Skin of body (tissue), 2 donors: ENCODE measurements around the gene ABRACL. TPM values are rescaled to one million over a fixed set of nuclear protein-coding genes. Genes with fewer than 3 reads are reported as not detected.
"Not testable (repeated sequence)": the region's sequence is repeated elsewhere in the genome, so short reads cannot be mapped to it uniquely, and the experiment has no call there.

Experiments used
- DNase-seq: peaks from one replicate; lab custom pipeline; 2025; lab: John Stamatoyannopoulos, UW
- total RNA-seq: library from RNA; depleted of rRNA; stranded (reverse); fragments of >200 nt; gene quantifications from one replicate; pipeline ENCODE4 v1.2.3, GENCODE V29; 2014

The ABRACL gene
- total RNA-seq, 1 donor from 2014 or later = 26.1 TPM

GRCh38 chr6:139010674-139011073 is 17.9 kb upstream of the ABRACL start:
- no peak for DNase-seq

- DNase-seq = no peak
Measured at GRCh38 chr6:139011980-139012379, 16.6 kb upstream of the ABRACL start.

- no peak for DNase-seq
Measured at GRCh38 chr6:139013185-139013800, 15.3 kb upstream of the ABRACL start.

- no peak for DNase-seq
Measured at GRCh38 chr6:139014945-139015344, 13.6 kb upstream of the ABRACL start.

GRCh38 chr6:139016337-139017213 is 12.0 kb upstream of the ABRACL start:
- DNase-seq = no peak

- DNase-seq = no peak
Measured at GRCh38 chr6:139017227-139017626, 11.3 kb upstream of the ABRACL start.

GRCh38 chr6:139019722-139020121 is 8.8 kb upstream of the ABRACL start:
- no peak for DNase-seq

- no peak for DNase-seq
Measured at GRCh38 chr6:139020689-139021088, 7.9 kb upstream of the ABRACL start.

GRCh38 chr6:139025416-139025815 is 3.1 kb upstream of the ABRACL start:
- DNase-seq = not testable (repeated sequence)

GRCh38 chr6:139027620-139028182 is 844 bp upstream of the ABRACL start:
- no peak for DNase-seq

- DNase-seq = peak; percentile 53
Measured at GRCh38 chr6:139028215-139028657, 309 bp upstream of the ABRACL start.

- no peak for DNase-seq
Measured at GRCh38 chr6:139029470-139030227, 1.1 kb downstream of the ABRACL start.

- no peak for DNase-seq
Measured at GRCh38 chr6:139030228-139030963, 1.9 kb downstream of the ABRACL start.

- no peak for DNase-seq
Measured at GRCh38 chr6:139037490-139037889, 8.9 kb downstream of the ABRACL start.

GRCh38 chr6:139044250-139044649 is 15.7 kb downstream of the ABRACL start:
- DNase-seq = no peak

GRCh38 chr6:139047677-139048076 is 19.1 kb downstream of the ABRACL start:
- DNase-seq = no peak

- not testable (repeated sequence) for DNase-seq
Measured at GRCh38 chr6:139048912-139049311, 20.4 kb downstream of the ABRACL start.

- not testable (repeated sequence) for DNase-seq
Measured at GRCh38 chr6:139050131-139050769, 21.7 kb downstream of the ABRACL start.

GRCh38 chr6:139050770-139051313 is 22.3 kb downstream of the ABRACL start:
- no peak for DNase-seq

GRCh38 chr6:139051396-139052060 is 23.0 kb downstream of the ABRACL start:
- no peak for DNase-seq
